ENCODE data around the gene IPO9.

Gene IPO9

DNA sequence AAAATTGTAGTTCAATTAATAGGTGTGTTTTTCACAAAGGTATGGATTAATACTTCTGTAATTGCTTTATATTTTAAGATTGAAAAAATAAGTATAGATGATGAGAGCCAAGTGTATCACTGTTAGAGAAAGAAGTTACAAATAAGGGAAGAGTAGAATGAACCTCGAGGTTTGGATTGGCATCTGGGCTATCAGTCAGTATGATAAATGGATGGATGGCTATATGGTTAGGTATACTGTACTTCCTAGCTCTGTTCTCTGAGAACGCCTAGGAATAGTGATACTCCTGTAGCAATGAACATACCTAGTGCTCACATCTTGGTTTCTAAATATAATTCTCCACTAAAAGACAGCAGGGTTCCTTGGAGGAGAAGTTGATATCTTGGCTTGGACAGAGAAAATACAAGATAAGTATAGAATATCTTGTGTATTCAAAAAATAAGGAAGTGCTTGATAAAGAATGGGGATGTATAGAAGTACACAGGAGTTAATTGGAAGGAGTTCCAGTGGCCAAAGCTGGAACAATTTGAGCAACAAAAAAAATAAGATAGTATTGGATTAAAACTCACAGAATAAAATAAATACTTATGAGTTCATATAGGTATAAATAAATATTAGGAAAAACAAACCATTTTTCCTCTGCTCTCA lies 12.4 kb downstream of the IPO9 start:
- no peak for ATAC-seq
- TF ChIP-seq CSDC2 (CRISPR knock-in tag; IDR thresholded peaks at IDR 0.05), result no peak
- no peak for TF ChIP-seq ISL1 (CRISPR knock-in tag; IDR thresholded peaks at IDR 0.05)
- TF ChIP-seq CREB5 (CRISPR knock-in tag; IDR thresholded peaks at IDR 0.05; ENCODE audit: low read depth), result no peak
- TF ChIP-seq ZNF565 (CRISPR knock-in tag; conservative IDR thresholded peaks at IDR 0.05; ENCODE audit: low read depth), result no peak
- no peak for TF ChIP-seq TSHZ2 (CRISPR knock-in tag; IDR thresholded peaks at IDR 0.05)
- TF ChIP-seq ZFP30 (CRISPR knock-in tag; IDR thresholded peaks at IDR 0.05), result no peak
- TF ChIP-seq PATZ1 (CRISPR knock-in tag; IDR thresholded peaks at IDR 0.05; ENCODE audit: borderline replicate concordance), result no peak
- no peak for TF ChIP-seq GLIS3 (CRISPR knock-in tag; IDR thresholded peaks at IDR 0.05)
- TF ChIP-seq ZNF8 (CRISPR knock-in tag; IDR thresholded peaks at IDR 0.05), result no peak
- TF ChIP-seq ZNF70 (CRISPR knock-in tag; IDR thresholded peaks at IDR 0.05), result no peak
- TF ChIP-seq SNAI2 (CRISPR knock-in tag; IDR thresholded peaks at IDR 0.05), result no peak
- no peak for TF ChIP-seq BACH2 (CRISPR knock-in tag; IDR thresholded peaks at IDR 0.05; ENCODE audit: borderline replicate concordance)
- TF ChIP-seq OSR1 (CRISPR knock-in tag; IDR thresholded peaks at IDR 0.05), result no peak
- no peak for TF ChIP-seq TOX (CRISPR knock-in tag; IDR thresholded peaks at IDR 0.05; ENCODE audit: borderline replicate concordance)
- TF ChIP-seq TCF4 (CRISPR knock-in tag; IDR thresholded peaks at IDR 0.05; ENCODE audit: borderline replicate concordance), result no peak
- TF ChIP-seq ESRRG (CRISPR knock-in tag; IDR thresholded peaks at IDR 0.05), result no peak
- no peak for TF ChIP-seq CSRNP3 (CRISPR knock-in tag; IDR thresholded peaks at IDR 0.05)

DNA sequence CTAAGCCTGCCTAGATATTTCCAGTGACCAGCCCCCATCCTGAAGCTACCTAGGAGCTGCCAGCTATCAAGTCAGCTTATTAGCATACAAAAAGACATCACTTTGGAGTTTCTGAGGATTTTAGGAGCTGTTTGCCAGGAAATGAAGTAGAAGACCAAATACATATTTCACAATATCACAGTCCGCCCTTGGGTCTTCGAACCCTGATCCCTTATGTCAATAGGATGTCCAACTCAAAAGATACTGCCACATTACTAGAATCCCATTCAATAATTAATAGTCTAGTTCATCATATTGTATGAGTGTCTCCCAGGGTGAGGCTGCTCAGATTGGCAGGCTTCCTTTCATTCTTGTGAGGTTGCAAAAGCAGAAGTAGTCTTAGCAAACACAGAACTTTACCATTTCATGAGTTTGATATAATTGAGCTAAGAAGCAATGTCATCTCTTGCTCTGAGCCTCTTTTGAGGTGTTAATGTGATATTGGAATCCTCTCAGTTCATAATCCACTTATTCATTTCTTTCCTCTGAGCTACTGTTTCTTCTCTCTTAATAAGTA lies 13.6 kb downstream of the IPO9 start:
- TF ChIP-seq ARNTL (CRISPR knock-in tag; IDR thresholded peaks at IDR 0.05; ENCODE audit: borderline replicate concordance, low read depth) (no peak), BACH2 (CRISPR knock-in tag; IDR thresholded peaks at IDR 0.05; ENCODE audit: borderline replicate concordance) (no peak)
- ATAC-seq, result no peak

DNA sequence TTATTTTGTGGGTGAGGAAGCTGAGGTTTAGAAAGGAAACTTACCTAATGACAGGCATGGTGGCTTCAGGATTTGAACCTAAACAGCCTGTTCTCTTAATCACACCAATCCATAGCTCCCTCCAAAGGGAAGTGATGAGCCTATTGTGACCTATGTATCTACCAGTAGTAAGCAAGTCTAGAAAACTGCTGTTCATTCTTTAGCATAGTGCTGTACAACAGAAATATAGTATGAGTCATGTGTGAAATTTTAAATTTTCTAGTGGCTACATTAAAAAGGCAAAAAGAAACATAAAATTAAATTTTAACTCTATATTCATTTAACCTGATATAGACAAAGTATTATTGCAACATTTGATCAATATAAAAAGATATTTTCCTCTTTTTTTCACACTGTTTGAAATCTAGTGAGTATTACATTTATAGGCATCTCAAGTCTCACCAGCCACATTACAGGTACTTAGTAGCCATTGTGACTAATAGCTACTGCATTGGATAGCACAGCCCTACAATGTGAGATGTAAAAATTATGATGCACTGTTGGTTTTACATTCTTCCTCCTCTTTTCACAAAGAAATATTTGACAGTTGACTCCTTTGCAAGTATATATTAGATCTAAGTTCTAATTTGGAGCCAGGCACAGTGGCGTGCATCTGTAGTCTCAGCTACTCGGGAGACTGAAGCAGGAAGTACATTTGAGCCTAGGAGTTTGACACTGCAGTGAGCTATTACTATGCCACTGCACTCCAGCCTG lies 16.6 kb downstream of the IPO9 start:
- peak; percentile 75 for ATAC-seq
- TF ChIP-seq TSHZ2 (CRISPR knock-in tag; IDR thresholded peaks at IDR 0.05), result no peak
- no peak for TF ChIP-seq CSRNP3 (CRISPR knock-in tag; IDR thresholded peaks at IDR 0.05)
- no peak for TF ChIP-seq GLIS3 (CRISPR knock-in tag; IDR thresholded peaks at IDR 0.05)
- TF ChIP-seq ISL1 (CRISPR knock-in tag; IDR thresholded peaks at IDR 0.05), result no peak
- TF ChIP-seq BACH2 (CRISPR knock-in tag; IDR thresholded peaks at IDR 0.05; ENCODE audit: borderline replicate concordance), result no peak
- no peak for TF ChIP-seq ESRRG (CRISPR knock-in tag; IDR thresholded peaks at IDR 0.05)
- no peak for TF ChIP-seq OSR1 (CRISPR knock-in tag; IDR thresholded peaks at IDR 0.05)
- no peak for TF ChIP-seq ZC3H10 (CRISPR knock-in tag; IDR thresholded peaks at IDR 0.05)
- no peak for TF ChIP-seq ZFP3 (CRISPR knock-in tag; IDR thresholded peaks at IDR 0.05)
- TF ChIP-seq, protein P1, sequence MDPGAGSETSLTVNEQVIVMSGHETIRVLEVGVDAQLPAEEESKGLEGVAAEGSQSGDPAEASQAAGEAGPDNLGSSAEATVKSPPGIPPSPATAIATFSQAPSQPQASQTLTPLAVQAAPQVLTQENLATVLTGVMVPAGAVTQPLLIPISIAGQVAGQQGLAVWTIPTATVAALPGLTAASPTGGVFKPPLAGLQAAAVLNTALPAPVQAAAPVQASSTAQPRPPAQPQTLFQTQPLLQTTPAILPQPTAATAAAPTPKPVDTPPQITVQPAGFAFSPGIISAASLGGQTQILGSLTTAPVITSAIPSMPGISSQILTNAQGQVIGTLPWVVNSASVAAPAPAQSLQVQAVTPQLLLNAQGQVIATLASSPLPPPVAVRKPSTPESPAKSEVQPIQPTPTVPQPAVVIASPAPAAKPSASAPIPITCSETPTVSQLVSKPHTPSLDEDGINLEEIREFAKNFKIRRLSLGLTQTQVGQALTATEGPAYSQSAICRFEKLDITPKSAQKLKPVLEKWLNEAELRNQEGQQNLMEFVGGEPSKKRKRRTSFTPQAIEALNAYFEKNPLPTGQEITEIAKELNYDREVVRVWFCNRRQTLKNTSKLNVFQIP (CRISPR knock-in tag; IDR thresholded peaks at IDR 0.05; ENCODE audit: borderline replicate concordance, low read depth), result no peak
- no peak for TF ChIP-seq PPARA (CRISPR knock-in tag; IDR thresholded peaks at IDR 0.05; ENCODE audit: borderline replicate concordance)
- no peak for TF ChIP-seq CSDC2 (CRISPR knock-in tag; IDR thresholded peaks at IDR 0.05)
